Uterus (tissue), 4 donors: ENCODE results near the gene VTCN1. TPM values are rescaled to one million over a fixed set of nuclear protein-coding genes. Genes with fewer than 3 reads are reported as not detected.
"Not testable (repeated sequence)": the region's sequence is repeated elsewhere in the genome, so short reads cannot be mapped to it uniquely, and the experiment has no call there.

Source experiments
- DNase-seq, 2 donors: peaks; one replicate each; pipeline ENCODE4 v3.0.0-alpha.2; 2019 to 2020
- H3K27ac ChIP-seq, 2 donors: fragments of 200-600 bp; sonication (generic); 1 replicate in 1 of 2; 2 replicates in 1 of 2; pipeline ENCODE4 v1.5.1; 2016 to 2018
- H3K27me3 ChIP-seq, 2 donors: fragments of 200-600 bp; sonication (generic); one replicate each; pipeline ENCODE4 v1.5.1; 2018 to 2019; ENCODE audit warnings: control low read depth in 1 of 2
- H3K36me3 ChIP-seq, 2 donors: fragments of 200-600 bp; sonication (generic); one replicate each; pipeline ENCODE4 v1.5.1; 2019; ENCODE audit warnings: control low read depth in 1 of 2
- H3K4me1 ChIP-seq, 2 donors: fragments of 200-600 bp; sonication (generic); one replicate each; pipeline ENCODE4 v1.5.1; 2018 to 2019; ENCODE audit warnings: control low read depth in 1 of 2
- H3K4me3 ChIP-seq, 2 donors: fragments of 200-600 bp; sonication (generic); 1 replicate in 1 of 2; 2 replicates in 1 of 2; pipeline ENCODE4 v1.5.1; 2018 to 2019; ENCODE audit warnings: mild to moderate bottlenecking in 1 of 2
- H3K9me3 ChIP-seq, 2 donors: fragments of 200-600 bp; sonication (generic); one replicate each; pipeline ENCODE4 v1.5.1; 2019; ENCODE audit warnings: control low read depth in 1 of 2
- POLR2A ChIP-seq, 2 donors: fragments of 450-650 bp; IDR thresholded peaks; one replicate each; pipeline ENCODE4 v1.6.1; 2016; ENCODE audit warnings: antibody characterized with exemption in 2 of 2, mild to moderate bottlenecking in 1 of 2, moderate library complexity in 1 of 2
- intact Hi-C: fragments of 100-400 bp; cut with DNase I; formaldehyde crosslinking; loops from one replicate; pipeline ENCODE4 v1.15.1; 2023; ENCODE audit warnings: low total_unique reads
- total RNA-seq, 4 donors: library from RNA; depleted of rRNA in 3 of 4; stranded (reverse); fragments of >200 nt in 3 of 4; gene quantifications; one replicate each; pipeline versions ENCODE4 v1.1.0 to v1.2.4, GENCODE V29; 2014 to 2023
- TF ChIP-seq, protein P1 (sequence below), 4 experiments: fragments of 200-600 bp in 2 of 4; fragments of 450-650 bp in 2 of 4; sonication (generic) in 2 of 4; IDR thresholded peaks; one replicate each; pipeline ENCODE4 v1.5.1; 2016 to 2019; ENCODE audit warnings: antibody characterized with exemption in 4 of 4, mild to moderate bottlenecking in 2 of 4, moderate library complexity in 1 of 4
- donor health status: DM: yes; HTN: yes; CAD: no.

Gene VTCN1
- total RNA-seq, 4 donors from 2014 or later, result 0.64 to 21.5 (median 2.6) TPM; not detected in 1

DNA sequence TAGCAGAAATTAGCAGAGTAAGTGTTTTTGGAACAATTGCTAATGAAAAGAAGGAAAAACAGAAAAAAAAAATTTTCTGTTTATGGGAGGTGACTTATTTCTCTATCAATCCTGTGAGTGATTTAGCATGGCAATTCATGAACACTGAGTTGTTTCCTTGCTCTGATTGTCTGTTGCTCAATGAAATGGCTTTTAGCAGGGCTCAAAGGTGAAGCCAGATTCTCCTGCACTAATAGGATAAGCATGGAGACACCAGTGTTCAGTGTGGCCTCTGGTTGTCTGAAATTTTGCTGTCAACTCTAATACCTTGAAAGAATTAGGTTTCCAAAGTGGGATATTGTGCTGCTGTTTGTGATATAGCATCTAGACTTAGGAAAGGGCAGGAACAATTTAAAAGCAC is 105.0 kb downstream of the VTCN1 start:
- Histone ChIP-seq H3K36me3 (no peaks in the 10 kb centered on the region), H3K27ac (no peak overlapping the region), H3K9me3 (no peaks in the 10 kb centered on the region), H3K4me1 (no peaks in the 10 kb centered on the region), H3K27me3 (no peaks in the 10 kb centered on the region), H3K4me3 (no peak overlapping the region)
- DNase-seq, result no peak
- intact Hi-C loops, result no loop called here
- TF ChIP-seq, protein P1, sequence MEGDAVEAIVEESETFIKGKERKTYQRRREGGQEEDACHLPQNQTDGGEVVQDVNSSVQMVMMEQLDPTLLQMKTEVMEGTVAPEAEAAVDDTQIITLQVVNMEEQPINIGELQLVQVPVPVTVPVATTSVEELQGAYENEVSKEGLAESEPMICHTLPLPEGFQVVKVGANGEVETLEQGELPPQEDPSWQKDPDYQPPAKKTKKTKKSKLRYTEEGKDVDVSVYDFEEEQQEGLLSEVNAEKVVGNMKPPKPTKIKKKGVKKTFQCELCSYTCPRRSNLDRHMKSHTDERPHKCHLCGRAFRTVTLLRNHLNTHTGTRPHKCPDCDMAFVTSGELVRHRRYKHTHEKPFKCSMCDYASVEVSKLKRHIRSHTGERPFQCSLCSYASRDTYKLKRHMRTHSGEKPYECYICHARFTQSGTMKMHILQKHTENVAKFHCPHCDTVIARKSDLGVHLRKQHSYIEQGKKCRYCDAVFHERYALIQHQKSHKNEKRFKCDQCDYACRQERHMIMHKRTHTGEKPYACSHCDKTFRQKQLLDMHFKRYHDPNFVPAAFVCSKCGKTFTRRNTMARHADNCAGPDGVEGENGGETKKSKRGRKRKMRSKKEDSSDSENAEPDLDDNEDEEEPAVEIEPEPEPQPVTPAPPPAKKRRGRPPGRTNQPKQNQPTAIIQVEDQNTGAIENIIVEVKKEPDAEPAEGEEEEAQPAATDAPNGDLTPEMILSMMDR (IDR thresholded peaks at IDR 0.05), result no peak
- TF ChIP-seq POLR2A (IDR thresholded peaks at IDR 0.05), result no peak

- no peaks in the 10 kb centered on the region for H3K4me1 ChIP-seq
- intact Hi-C loops, result no loop called here
- H3K36me3 ChIP-seq, result no peaks in the 10 kb centered on the region
- no peaks in the 10 kb centered on the region for H3K27me3 ChIP-seq
- no peak for DNase-seq
- no peak overlapping the region for H3K4me3 ChIP-seq
- H3K27ac ChIP-seq, result no peak overlapping the region
- TF ChIP-seq, protein P1 (IDR thresholded peaks at IDR 0.05), result no peak
- no peak for TF ChIP-seq POLR2A (IDR thresholded peaks at IDR 0.05)
- no peaks in the 10 kb centered on the region for H3K9me3 ChIP-seq
Observed at GRCh38 chr1:117104986-117105385, 105.7 kb downstream of the VTCN1 start.

GRCh38 chr1:117101858-117102257 is 108.9 kb downstream of the VTCN1 start:
- H3K36me3 ChIP-seq, H3K4me3 ChIP-seq, H3K4me1 ChIP-seq, intact Hi-C loops, H3K9me3 ChIP-seq, H3K27me3 ChIP-seq, H3K27ac ChIP-seq, DNase-seq: not testable (repeated sequence)

DNA sequence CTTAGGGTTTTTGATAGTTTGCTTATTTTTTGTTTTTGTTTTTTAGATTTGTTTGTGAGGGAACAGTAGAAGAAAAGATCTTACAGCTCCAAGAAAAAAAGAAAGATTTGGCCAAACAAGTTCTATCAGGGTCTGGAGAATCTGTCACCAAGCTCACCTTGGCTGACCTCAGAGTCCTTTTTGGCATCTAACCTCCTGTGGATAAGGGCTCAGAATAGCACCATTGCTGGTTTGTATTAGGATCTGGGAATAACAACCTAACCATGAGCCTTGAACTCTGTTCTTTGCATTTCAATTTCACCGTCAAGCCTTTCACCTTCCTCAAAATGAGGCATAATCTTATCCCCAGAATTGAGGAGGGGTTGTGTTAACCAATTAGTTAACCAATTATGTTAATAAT is 109.4 kb downstream of the VTCN1 start:
- H3K36me3 ChIP-seq, result no peaks in the 10 kb centered on the region
- no peak overlapping the region for H3K27ac ChIP-seq
- no peaks in the 10 kb centered on the region for H3K27me3 ChIP-seq
- no peak for DNase-seq
- intact Hi-C loops, result no loop called here
- H3K4me1 ChIP-seq, result no peaks in the 10 kb centered on the region
- no peaks in the 10 kb centered on the region for H3K9me3 ChIP-seq
- no peak overlapping the region for H3K4me3 ChIP-seq
- TF ChIP-seq, protein P1 (IDR thresholded peaks at IDR 0.05), result no peak
- TF ChIP-seq POLR2A (IDR thresholded peaks at IDR 0.05), result no peak

GRCh38 chr1:117098287-117098890 is 112.3 kb downstream of the VTCN1 start:
- DNase-seq, result no peak
- Histone ChIP-seq H3K36me3 (no peaks in the 10 kb centered on the region), H3K27ac (peak overlapping the region in 1 of 2 donors; percentile 27), H3K27me3 (no peaks in the 10 kb centered on the region), H3K9me3 (no peaks in the 10 kb centered on the region), H3K4me3 (no peak overlapping the region), H3K4me1 (no peaks in the 10 kb centered on the region)
- intact Hi-C loops, result no loop called here
- TF ChIP-seq, protein P1 (IDR thresholded peaks at IDR 0.05), result no peak
- TF ChIP-seq POLR2A (IDR thresholded peaks at IDR 0.05), result no peak

- H3K27ac ChIP-seq, result peak overlapping the region in 1 of 2 donors; percentile 12
- H3K36me3 ChIP-seq, result no peaks in the 10 kb centered on the region
- no peak overlapping the region for H3K4me3 ChIP-seq
- TF ChIP-seq, protein P1 (IDR thresholded peaks at IDR 0.05), result no peak
- no peak for TF ChIP-seq POLR2A (IDR thresholded peaks at IDR 0.05)
- H3K27me3 ChIP-seq, result no peaks in the 10 kb centered on the region
- DNase-seq, result no peak
- intact Hi-C loops, result no loop called here
- no peaks in the 10 kb centered on the region for H3K4me1 ChIP-seq
- no peaks in the 10 kb centered on the region for H3K9me3 ChIP-seq
Observed at GRCh38 chr1:117097443-117097842, 113.3 kb downstream of the VTCN1 start.
